Measurements from ENCODE around the gene NLRP1. TPM values are rescaled to one million over a fixed set of nuclear protein-coding genes. Genes with fewer than 3 reads are reported as not detected.

Gene NLRP1
- total RNA-seq, 1 donor from 2014 or later = 2.2 TPM

GRCh38 chr17:5478992-5479391 lies 105.3 kb downstream of the NLRP1 start:
- DNase-seq (ENCODE audit: low read depth in 2 of 2) = no peak

- no peak for DNase-seq (ENCODE audit: low read depth in 2 of 2)
Observed at GRCh38 chr17:5473906-5474305, 110.4 kb downstream of the NLRP1 start.

GRCh38 chr17:5472511-5472910 lies 111.8 kb downstream of the NLRP1 start:
- DNase-seq (ENCODE audit: low read depth in 2 of 2) = no peak

- no peak for DNase-seq (ENCODE audit: low read depth in 2 of 2)
Observed at GRCh38 chr17:5468075-5468473, 116.2 kb downstream of the NLRP1 start.

GRCh38 chr17:5467416-5467815 lies 116.9 kb downstream of the NLRP1 start:
- DNase-seq (ENCODE audit: low read depth in 2 of 2) = no peak

- DNase-seq (ENCODE audit: low read depth in 2 of 2) = no peak
Observed at GRCh38 chr17:5466295-5466694, 118.0 kb downstream of the NLRP1 start.

GRCh38 chr17:5464717-5465507 lies 119.4 kb downstream of the NLRP1 start:
- DNase-seq (ENCODE audit: low read depth in 2 of 2) = peak in 1 of 2 donors; percentile 71

Other genes starting within 250 kb of the NLRP1 start
- gene NUP88, start 164.8 kb downstream of the NLRP1 start, total RNA-seq = 60.3 and 75.4 TPM in 2 replicates
- 33.3 and 45.6 TPM in 2 replicates for gene RPAIN, start 164.3 kb downstream of the NLRP1 start, total RNA-seq
- 166 and 208 TPM in 2 replicates for gene C1QBP, start 145.4 kb downstream of the NLRP1 start, total RNA-seq
- gene DHX33, start 115.5 kb downstream of the NLRP1 start, total RNA-seq = 7.4 and 9.7 TPM in 2 replicates
- gene DERL2, start 98.3 kb downstream of the NLRP1 start, total RNA-seq = 13.1 and 20.2 TPM in 2 replicates
- 9.6 and 14.3 TPM in 2 replicates for gene MIS12, start 97.9 kb downstream of the NLRP1 start, total RNA-seq